Urothelium cell line (cell line): ENCODE results near the gene POLR2B.
"Not testable (repeated sequence)": the region's sequence is repeated elsewhere in the genome, so short reads cannot be mapped to it uniquely, and the experiment has no call there.

Source experiments
- DNase-seq: peaks from one replicate; pipeline ENCODE4 v3.0.0; 2011; ENCODE audit warnings: low spot score, mixed read lengths
- FAIRE-seq: peaks from 2 replicates; lab custom pipeline; 2011; peaks lifted over from hg19 to GRCh38; lab: Jason Lieb, UNC

POLR2B gene

DNA sequence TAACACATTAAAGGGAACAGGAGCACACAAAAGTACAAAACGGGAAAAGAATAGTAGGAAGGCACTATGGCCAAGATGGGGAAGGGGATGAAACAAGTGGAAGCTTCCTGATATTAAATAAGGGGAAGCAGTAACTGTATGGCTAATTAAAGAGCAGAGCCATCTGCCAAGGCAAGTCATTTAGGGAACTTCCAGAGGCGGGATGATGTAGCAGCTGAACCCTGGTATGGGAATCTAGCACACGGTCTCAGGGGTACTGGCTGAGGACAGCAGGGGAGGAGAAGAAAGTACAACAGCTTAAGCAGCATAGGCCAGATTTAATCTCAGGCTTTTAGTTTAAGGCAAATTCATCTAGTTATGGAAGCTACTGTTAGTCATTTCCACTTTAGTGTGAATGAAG, 72.4 kb downstream of the POLR2B start:
- no peak for FAIRE-seq

DNA sequence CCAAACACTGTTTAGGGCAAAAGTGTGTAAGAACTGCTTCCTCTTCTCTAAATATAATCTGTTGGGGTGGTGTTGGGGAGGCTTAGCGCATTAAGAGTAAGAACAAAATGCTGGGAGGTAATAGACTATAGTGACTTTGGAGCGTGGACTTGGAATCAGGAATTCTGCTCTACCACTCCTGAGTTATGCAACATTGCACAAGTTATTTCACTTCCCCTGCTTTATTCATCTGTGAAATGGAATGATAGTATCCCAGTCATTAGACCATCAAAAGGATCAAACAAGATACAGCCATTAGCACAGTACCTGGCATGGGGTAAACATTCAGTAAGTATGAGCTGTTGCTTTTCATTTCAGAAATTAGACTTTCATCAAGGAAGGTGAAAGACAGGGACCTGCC, 72.8 kb downstream of the POLR2B start:
- FAIRE-seq (no peak), DNase-seq (no peak)

More for the DNA sequence above, 72.4 kb downstream of the POLR2B start:
- DNase-seq: no peak

DNA sequence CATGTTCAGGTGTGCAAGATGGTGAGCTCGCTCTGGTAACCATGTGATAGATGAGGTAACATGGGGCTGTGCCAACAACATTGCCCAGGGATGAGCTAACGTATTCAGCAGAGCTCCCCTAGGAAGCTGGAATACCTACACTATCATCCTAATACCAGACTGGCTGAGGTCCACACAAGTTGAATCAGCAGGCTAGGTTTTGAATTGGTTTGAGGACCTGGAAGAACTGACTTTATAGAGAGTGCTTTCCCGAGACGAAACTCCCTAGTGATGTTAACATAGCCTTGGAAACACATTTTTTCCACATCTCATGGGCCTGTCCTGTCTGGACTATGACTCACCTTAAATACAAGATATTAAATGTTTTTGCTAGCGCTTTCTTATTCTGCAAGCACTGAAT, 74.8 kb downstream of the POLR2B start:
- FAIRE-seq (no peak), DNase-seq (peak; percentile 60)

DNA sequence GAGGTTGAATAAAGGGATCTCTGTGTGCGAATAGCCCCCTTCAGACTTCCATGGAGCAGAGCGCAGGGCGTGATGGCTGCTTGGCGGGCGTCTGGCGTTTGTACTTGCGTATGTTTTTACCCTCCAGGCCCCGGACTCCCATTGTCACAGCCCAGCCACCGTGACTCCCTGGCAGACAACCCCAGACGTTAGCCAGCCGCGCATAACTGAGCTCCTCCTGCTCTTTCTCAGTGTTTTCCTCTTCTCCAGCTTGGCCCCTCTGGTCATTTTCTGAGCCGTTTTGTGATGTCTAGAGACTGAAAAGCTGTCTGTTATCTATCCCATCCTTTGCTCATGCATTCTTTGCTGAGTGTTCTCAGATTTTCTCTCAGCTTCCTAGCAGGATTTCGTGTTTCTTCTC, 77.2 kb downstream of the POLR2B start:
- FAIRE-seq (no peak), DNase-seq (no peak)

DNA sequence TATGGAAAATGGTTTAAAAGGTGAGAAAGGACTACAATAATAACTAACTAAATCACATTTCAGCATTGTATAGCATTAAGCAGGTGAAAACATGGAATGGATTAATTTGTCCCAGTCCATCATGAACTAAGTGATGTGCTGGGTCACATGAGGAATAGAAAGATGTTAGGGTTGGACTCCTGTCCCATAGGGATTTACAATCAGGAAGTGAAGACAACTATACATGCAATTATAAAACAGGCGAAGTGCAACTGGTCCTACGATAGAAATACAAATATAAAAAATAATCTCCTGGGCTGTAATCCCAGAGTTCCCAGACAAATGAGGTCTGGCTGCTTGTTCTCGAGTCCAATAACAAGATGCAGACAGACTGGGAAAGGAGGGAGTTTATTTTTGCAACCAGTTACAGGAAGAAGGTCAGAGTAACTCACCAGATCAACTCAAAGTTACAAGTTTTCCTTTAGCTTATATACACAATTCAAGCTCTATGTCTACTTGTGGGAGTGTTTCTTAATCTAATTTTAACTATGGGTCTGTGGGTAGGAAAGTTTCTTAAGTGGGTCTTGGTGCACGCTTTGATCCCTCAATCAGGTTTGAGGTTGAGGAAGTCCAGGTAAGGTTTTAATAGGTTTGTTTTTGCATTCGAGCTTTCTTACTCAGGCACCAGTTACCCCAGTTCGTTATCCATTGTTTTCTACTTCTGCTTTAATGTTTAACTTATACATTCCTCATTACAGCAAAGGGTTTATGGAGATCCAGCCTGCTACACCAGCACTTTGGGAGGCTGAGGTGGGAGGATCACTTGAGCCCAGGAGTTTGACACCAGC, 81.4 kb downstream of the POLR2B start:
- FAIRE-seq (no peak), DNase-seq (no peak)

DNA sequence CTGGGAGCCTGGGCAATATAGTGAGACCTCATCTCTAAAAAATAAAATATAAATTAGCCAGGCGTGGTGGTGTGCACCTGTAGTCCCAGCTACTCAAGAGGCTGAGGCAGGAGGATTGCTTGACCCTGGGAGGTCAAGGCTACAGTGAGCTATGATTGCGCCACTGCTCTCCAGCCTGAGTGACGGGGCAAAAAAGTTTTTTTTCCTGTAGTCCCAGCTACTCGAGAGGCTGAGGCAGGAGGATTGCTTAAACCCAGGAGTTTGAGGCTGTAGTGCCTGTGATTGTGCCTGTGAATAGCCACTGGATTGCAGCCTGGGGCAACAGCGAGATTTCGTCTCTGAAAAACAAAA, 82.0 kb downstream of the POLR2B start:
- not testable (repeated sequence) for DNase-seq, FAIRE-seq

DNA sequence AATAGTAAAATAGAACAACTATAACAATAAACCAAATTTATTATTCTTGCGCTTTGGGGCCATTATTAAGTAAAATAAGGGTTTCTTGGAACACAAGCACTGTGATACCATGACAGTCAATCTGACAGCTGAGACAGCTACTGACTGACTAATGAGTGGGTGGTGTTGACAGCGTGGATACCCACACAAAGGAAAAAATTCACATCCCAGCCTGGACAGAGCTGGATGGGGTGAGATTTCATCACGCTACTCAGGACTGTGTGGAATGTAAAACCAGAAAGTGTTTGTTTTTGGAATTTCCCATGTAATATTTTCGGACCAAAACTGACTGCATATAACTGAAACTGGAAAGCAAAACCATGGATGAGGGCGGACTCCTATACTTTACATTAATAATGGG, 82.7 kb downstream of the POLR2B start:
- no peak for FAIRE-seq
- DNase-seq: no peak

DNA sequence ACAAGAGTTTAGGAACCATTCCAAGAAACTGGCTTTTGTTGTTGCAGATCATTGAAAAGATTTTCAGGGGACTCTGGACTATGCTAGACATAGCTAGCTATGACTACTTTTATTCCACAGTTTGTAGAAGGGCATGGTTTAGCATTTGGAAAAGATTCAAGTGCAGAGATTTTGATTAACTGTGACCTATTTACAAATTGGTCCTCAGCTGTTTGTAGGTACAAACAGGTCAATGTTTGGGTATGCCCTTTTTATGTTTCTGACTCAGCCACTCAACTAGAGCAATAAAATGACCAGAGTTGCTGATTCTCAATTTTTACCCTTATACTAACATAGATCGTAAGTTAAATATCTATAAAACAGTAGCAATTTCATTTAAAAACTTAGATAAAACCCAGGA, 84.8 kb downstream of the POLR2B start:
- DNase-seq (no peak), FAIRE-seq (peak; percentile 56)

DNA sequence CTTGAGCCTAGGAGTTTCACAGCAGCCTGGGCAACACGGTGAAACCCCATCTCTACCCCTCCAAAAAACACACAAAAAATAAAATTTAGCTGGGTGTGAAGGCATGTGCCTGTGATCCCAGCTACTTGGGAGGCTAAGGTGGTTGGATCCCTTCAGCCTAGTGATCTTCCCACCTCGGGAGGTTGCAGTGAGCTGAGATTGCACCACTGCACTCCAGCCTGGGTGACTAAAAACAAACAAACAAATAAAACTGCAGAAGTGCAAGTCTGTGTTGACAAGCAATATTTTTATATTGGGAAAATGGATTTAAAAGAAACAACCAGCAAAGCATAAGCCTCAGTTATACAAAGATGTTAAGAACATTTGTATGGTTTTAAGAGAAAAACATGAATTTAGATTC, 85.4 kb downstream of the POLR2B start:
- no peak for DNase-seq
- no peak for FAIRE-seq

DNA sequence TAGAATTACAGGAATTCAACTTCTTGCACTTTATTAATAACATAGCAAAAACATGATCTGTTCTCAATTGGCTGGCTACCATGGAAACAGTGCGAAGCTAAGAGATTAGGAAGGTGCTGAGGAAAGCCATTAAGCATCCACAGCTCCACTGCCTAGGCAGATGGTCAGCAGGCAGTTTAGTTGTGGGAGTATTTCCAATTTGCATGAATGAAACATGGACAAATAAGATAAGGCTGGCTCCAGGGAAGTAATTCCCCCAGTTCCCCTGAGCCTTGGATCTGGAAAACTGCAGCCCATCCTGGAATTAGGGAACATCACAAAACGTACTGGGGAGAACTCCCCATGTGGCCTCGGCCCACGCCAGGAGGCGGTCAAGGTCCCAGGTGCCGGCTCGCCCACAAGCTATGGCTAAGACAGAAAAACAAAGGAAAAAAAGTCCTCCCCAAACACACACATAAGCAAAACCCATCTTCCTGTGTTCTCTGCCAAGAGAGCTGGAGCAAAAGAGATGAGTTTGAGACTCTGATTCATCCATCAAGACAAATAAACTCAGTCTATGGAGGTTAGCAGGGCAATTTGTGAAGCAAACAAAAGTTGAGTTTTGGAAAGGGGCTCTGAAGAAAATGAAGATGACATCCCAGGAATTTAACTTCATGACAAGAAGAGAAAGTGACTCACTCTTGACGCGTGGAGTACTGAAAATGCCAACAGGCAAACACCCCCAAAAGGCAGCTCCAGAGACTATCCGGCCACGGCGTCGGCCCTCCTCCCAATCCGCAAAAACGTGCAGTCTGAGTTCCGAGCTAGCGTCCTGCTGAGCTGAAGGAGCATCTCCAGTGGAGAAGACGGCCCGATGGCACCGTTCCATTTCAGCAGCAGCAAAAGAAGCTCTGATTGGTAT, 86.4 kb downstream of the POLR2B start:
- peak; percentile 70 for DNase-seq
- FAIRE-seq: peak; percentile 58

DNA sequence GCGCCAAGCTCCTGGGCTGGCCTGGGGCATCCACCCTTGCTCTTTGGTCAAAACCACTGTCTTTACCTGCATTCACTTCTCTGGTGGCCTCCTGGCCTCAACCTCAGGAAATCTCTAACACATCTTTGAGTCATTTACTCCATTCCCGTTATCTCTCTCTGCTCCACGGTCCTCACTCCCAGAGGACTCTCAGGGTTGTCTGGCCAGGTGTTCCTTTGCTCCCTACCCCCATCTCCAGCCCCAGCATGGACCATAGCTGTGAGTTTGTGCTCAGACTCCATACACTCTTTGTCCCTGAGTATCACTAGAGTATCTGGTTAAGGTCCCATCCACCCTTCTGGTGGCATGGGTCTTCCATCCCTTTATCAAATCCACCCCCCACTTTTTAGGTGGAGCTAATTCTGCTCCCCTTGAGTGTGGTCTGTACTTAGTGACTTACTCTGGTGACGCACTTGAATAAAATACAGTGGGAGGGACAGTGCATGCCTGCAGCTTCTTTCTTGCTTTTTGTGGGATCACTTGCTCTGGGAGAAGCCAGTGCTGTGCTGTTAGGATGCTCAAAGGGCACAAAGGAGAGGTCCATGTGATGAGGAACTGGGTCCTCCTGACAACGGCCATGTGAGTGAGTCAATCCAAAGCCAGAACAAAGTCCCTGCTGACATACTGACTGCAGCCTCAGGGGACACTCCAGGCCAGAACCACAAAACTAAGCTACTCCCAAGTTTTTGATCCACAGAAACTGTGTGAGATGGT, 87.2 kb downstream of the POLR2B start:
- DNase-seq (no peak), FAIRE-seq (peak; percentile 68)

DNA sequence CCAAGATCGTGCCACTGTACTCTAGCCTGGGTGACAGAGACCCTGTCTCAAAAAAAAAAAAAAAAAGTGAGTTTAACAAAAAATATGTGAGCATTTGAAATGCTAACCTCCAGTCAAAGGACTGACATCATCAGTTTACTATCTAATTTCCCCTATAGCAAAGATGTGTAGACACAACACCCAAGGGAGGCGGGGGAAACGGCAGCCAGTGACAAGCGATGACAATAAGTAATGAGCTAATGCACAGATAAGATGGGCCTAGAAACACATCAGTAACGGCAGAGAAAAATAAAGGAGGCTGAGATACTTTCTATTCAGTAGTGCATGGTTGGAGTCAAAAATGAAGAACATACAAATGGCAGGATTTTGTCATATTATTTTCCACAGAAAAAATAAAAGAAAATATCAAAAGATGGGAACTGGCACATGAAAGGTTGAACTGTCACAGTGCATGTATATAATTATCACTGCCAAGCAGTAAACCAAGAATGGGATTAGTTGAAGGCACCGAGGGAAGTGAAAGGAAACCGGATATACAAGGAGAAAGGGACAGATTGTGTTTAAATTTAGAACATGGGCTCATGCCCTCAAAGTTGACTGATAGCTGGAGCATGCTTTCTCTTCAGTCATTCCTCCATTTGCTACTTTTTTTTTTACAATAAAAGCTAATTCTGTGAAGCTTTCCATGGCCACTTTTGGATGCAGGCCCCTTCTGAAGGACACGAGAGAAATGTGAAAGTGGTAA, 89.7 kb downstream of the POLR2B start:
- FAIRE-seq (no peak), DNase-seq (no peak)

DNA sequence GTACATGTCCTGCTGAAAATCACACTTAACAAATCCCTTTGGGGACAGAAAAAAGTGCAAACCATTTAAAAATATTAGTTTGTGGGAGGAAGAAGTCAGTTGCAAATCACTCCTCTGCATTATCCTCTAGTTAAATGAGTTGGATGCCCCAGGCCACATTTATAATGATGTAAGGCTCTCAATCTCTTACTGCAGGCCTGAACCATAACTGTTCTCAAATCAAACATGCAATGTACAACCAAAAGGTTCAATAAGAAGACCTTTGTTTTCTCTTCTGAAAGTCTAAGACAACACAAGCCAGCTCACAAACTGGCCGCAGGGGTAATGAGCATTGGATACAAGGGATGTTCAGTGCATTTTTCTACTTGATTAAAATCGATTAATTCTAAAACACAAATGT, 91.8 kb downstream of the POLR2B start:
- no peak for FAIRE-seq
- no peak for DNase-seq

DNA sequence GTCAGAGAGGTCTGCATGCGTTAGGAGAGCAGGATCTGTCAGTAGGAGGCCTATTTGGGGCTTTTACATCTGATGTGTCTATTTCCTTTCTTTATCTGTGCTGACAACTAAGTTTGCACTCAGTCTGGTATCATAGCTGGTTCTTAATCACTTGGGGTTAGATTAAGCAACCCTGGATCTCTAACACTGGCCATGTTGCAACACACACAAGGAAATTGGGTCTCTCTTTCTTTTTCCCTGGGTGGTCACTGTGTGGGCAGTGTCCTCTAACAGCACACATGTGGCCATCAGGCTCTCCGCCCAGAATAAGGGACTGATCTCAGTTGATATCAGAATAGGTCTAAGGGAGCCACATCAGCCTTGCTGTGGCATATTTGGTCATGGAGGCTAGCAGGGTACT, 92.6 kb downstream of the POLR2B start:
- DNase-seq (no peak), FAIRE-seq (no peak)

DNA sequence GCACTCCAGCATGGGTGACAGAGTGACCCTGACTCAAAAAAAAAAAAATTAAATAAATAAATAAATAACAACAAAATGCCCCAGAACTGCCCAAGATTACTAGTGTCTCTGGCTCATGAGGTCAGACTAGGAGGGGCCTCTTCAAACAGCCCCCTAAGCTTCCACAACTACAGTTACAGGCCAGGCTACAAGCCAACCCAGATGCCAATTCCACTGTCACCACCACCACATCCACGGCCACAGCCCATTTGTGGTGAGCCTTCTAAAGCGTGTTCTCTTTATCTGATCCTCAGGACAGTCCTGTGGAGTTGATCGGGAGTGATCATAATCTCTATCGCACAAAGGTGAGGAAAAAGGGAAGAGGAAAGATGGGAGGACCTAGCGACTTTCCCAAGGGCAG, 94.9 kb downstream of the POLR2B start:
- FAIRE-seq: peak; percentile 9
- DNase-seq: no peak

DNA sequence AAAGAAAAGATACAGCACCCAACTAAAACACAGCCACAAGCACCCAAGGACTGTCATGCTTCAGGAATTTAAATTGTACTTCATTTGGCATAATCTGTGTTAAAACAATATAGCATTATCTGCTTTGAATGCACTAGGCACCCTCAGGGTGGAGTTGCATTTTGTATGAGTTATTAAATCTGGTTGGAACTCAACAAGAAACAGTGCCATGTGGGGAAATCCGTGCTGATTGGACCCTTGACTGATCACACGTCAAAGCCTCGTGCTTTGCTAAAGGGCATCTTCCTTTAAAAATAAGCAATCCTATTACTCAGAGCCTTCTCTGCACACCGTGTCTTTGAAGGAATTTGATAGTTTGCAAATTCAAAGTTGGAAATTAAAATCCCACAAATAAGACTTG, 96.0 kb downstream of the POLR2B start:
- DNase-seq (peak; percentile 39), FAIRE-seq (no peak)

DNA sequence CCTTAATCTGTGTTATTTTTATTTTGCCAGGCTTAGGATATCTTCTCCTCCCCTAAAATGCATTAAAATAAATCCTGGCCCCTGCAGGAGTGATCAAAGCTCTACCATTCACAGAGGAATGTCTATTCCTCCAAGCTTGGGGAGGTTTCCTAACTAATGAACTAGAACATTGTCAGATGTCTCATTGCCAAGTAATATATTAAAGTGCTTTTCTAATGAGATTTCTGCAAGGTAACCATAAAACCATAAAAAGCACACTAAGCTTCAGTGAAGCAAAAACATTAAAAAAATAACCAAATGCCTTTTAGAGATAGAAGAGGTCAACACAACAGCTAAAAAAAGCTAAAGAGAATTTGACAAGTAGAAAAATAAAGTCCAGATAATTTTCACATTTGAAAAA, 96.7 kb downstream of the POLR2B start:
- no peak for DNase-seq
- FAIRE-seq: no peak

DNA sequence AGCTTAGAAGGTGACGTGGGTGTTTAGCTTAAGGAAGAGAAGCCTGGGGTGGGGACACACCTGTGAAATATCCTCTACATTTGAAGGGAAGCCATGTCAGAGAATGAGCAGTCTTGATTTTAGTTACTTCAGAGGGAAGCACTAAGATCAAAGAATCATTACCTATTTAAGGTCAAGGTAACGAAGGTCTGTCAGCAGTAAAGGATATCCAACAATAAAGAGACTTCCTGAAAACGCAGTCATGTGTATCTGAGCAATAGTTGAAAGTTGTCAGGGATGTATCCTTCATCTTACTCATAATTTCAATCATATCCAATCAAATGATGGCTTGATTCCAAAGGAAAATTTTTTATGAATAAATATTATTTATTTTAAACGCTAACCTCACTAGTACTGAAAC, 98.0 kb downstream of the POLR2B start:
- FAIRE-seq: no peak

DNA sequence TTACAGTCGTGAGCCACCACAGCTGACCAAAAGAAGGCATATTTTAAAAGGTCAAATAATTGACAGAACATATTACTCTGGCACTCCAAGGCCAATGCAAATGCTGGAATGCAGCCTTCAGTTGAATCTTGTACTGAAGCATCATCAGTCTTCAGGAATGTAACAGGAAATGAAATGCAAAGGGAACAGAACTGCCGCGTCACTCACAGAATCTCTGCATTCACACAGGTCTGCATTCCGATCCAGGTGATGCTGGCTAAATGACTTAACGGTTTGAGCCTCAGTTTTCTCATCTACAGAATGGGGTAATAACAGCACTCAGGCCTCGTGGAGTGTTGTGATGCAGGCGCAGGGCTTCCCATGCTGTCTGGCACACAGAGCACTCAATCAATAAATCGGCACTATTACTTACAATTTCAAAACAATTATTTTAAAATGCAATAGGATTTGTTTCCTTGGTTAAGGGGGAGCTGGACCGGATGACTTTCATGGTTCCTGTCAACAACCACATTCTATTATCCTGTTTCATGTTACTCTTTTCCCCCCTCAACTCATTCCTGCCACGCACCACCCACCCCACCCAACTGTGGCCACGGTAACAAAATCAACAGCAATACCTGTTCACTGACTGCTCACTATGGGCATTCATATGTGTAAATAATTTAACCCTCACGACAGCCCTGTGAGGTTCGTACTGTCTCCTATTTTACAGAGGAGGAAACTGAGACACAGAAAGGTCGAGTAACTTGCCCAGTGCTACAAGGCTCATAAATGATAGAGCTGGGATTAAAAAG, 99.1 kb downstream of the POLR2B start:
- peak; percentile 69 for DNase-seq
- peak; percentile 91 for FAIRE-seq

More for the DNA sequence above, 98.0 kb downstream of the POLR2B start:
- DNase-seq: no peak
